Endodermal cell (in vitro differentiated cells): Measurements from ENCODE around the gene TMOD2. TPM values are rescaled to one million over a fixed set of nuclear protein-coding genes. Genes with fewer than 3 reads are reported as not detected.
A peak's percentile ranks its signal among the peaks of the same experiment; 100 is the strongest.

Experiments used
- DNase-seq: peaks from one replicate; pipeline ENCODE4 v3.0.0-alpha.2; 2017
- H3K27ac ChIP-seq: 2 replicates; pipeline ENCODE4 v1.5.1; 2013; ENCODE audit warnings: mild to moderate bottlenecking, low read depth, low read length, moderate library complexity
- H3K27me3 ChIP-seq: 2 replicates; pipeline ENCODE4 v1.6.1; 2013; ENCODE audit warnings: mild to moderate bottlenecking, low read length, moderate library complexity; ENCODE audit not compliant: insufficient read depth, control insufficient read depth, poor library complexity, severe bottlenecking
- H3K36me3 ChIP-seq: 2 replicates; pipeline ENCODE4 v1.7.0; 2013; ENCODE audit warnings: mild to moderate bottlenecking, low read length, moderate library complexity; ENCODE audit not compliant: control insufficient read depth, insufficient read depth
- H3K4me1 ChIP-seq: one replicate; pipeline ENCODE4 v1.7.0; 2013; ENCODE audit warnings: low read length; ENCODE audit not compliant: control insufficient read depth, insufficient read depth
- H3K4me3 ChIP-seq: 2 replicates; pipeline ENCODE4 v1.5.1; 2013; ENCODE audit warnings: mild to moderate bottlenecking, low read length, moderate library complexity
- H3K9ac ChIP-seq: 2 replicates; pipeline ENCODE4 v1.6.1; 2013; ENCODE audit warnings: mild to moderate bottlenecking, low read length, moderate library complexity; ENCODE audit not compliant: poor library complexity, severe bottlenecking; ENCODE audit errors: extremely low read depth
- H3K9me3 ChIP-seq: 2 replicates; pipeline ENCODE4 v1.6.1; 2013; ENCODE audit warnings: mild to moderate bottlenecking, low read length, moderate library complexity; ENCODE audit not compliant: control insufficient read depth
- H3K27ac Mint-ChIP-seq: 2 replicates; pipeline ENCODE4 v1.8.0; 2020; ENCODE audit warnings: mixed read lengths
- H3K27me3 Mint-ChIP-seq: 2 replicates; pipeline ENCODE4 v1.8.0; 2021; ENCODE audit warnings: mild to moderate bottlenecking, mixed read lengths; ENCODE audit not compliant: insufficient read depth
- H3K36me3 Mint-ChIP-seq: 2 replicates; pipeline ENCODE4 v1.8.0; 2020; ENCODE audit warnings: low read depth, mixed read lengths
- H3K4me1 Mint-ChIP-seq: 2 replicates; pipeline ENCODE4 v1.8.0; 2020; ENCODE audit warnings: mixed read lengths
- H3K4me3 Mint-ChIP-seq: 2 replicates; pipeline ENCODE4 v1.8.0; 2020; ENCODE audit warnings: mild to moderate bottlenecking, moderate library complexity, mixed read lengths
- H3K9me3 Mint-ChIP-seq: 2 replicates; pipeline ENCODE4 v1.8.0; 2020; ENCODE audit warnings: mild to moderate bottlenecking, mixed read lengths
- WGBS, 2 experiments: methylation state at CpG; one replicate each; pipeline versions ENCODE4 v1.1.5 to v1.1.7; 2013; ENCODE audit warnings: missing lambda C conversion rate in 2 of 2, mixed read lengths in 1 of 2; ENCODE audit not compliant: insufficient coverage in 1 of 2, insufficient read length in 1 of 2; 5-methylcytosine and 5-hydroxymethylcytosine counted together
- long read RNA-seq, 4 experiments: library from polyadenylated mRNA in 2 of 4; library from RNA in 1 of 4; library from capped mRNA in 1 of 4; stranded (forward) in 3 of 4; unstranded in 1 of 4; transcript quantifications; one replicate each; pipeline ENCODE4 v2.0.0, GENCODE V29; 2020 to 2021; ENCODE audit warnings: inconsistent platforms in 1 of 4
- polyA plus RNA-seq, 2 experiments: library from polyadenylated mRNA; stranded (reverse); fragments of 50-300 nt; gene quantifications; one replicate each; pipeline ENCODE4 v1.2.3, GENCODE V29; 2013
- total RNA-seq, 2 donors: library from RNA; stranded (reverse); fragmentation: NEBNext Ultra II Directional in 1 of 2; extraction: Animal tissue kit (Norgen Biotek cat#: 25700) in 1 of 2; gene quantifications; 2 replicates in 1 of 2; 3 replicates in 1 of 2; pipeline ENCODE4 v1.2.1, GENCODE V29; 2021
- TF ChIP-seq, protein P1 (sequence below): fragments of 200-600 bp; sonication (generic); conservative IDR thresholded peaks from 2 replicates; pipeline ENCODE4 v1.5.0; 2021; ENCODE audit warnings: antibody characterized with exemption, mild to moderate bottlenecking

The TMOD2 gene
- 1 to 10 TPM; 2.1 to 2.5 TPM for total RNA-seq
- 2.8 TPM for polyA plus RNA-seq (2013, experiment 1 of 2)
- 2.8 TPM for polyA plus RNA-seq (2013, experiment 2 of 2)
- long read RNA-seq, experiment 1: 0 reads
- long read RNA-seq, experiment 2, partial matches to known transcripts: 0 of 1 reads
- long read RNA-seq, experiment 2, other reads (novel, unspliced or antisense): 1 of 1 reads
- long read RNA-seq, experiment 3, partial matches to known transcripts: 0 of 1 reads
- long read RNA-seq, experiment 3, other reads (novel, unspliced or antisense): 1 of 1 reads
- long read RNA-seq, experiment 4, partial matches to known transcripts: 0 of 1 reads
- long read RNA-seq, experiment 4, other reads (novel, unspliced or antisense): 1 of 1 reads

DNA sequence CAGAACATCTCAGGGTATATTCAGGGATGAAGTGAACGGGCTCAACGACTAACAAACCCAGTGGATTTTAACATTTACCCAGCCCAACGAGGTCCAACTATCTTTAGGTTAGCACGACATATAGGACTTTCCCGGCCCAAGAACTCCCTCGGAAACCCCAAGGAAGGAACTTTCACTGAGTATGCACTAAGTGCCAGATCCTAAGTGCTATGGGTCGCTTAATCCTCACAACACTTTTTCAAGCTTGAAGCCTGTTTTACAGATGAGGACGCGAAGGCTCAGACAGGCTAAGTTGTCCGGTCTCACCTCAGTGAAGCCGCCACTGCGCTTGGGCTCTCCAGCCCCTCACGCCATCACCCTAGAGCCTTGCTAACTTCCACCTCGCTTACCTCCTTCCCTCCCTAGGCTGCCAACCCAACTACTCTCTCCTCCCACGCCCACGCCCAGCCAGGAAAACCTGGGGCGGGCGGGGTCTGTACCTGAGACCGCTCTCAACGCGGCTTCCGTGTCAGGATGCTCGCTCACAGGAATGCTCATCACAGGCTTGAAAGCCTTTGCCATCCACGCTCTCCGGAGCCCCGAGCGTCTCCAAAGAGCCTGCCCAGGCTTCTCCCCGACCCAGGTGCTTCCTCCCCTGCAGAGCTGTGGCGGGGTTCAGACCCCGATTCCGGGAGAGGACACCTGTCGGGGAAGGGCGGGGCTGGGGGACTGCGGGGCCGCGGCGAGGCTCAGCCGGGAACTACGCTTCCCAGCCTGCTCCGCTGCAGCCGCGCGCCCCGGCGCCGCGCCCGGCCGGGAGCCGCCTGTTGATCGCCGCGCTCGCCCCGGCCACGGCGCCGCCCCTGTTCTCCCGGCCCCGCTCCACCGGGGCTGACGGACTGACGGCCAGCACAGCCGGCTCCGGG, at the start of gene TMOD2:
TSS of gene TMOD2 (plus strand) at position 806 of the 905 bp plus-strand sequence. CDS start 14,845 bp downstream, outside the sequence.
- H3K4me3 ChIP-seq: peak within 1 kb of the TSS; percentile 79
- Mint-ChIP-seq H3K36me3 (no peaks in the 10 kb centered on the region), H3K9me3 (no peaks in the 10 kb centered on the region), H3K27ac (no peak within 1 kb of the TSS), H3K4me1 (no peaks in the 10 kb centered on the region), H3K27me3 (peaks cover 74% of the 10 kb centered on the region), H3K4me3 (peak within 1 kb of the TSS; percentile 70)
- peak; percentile 83 for DNase-seq
- TF ChIP-seq, protein P1, sequence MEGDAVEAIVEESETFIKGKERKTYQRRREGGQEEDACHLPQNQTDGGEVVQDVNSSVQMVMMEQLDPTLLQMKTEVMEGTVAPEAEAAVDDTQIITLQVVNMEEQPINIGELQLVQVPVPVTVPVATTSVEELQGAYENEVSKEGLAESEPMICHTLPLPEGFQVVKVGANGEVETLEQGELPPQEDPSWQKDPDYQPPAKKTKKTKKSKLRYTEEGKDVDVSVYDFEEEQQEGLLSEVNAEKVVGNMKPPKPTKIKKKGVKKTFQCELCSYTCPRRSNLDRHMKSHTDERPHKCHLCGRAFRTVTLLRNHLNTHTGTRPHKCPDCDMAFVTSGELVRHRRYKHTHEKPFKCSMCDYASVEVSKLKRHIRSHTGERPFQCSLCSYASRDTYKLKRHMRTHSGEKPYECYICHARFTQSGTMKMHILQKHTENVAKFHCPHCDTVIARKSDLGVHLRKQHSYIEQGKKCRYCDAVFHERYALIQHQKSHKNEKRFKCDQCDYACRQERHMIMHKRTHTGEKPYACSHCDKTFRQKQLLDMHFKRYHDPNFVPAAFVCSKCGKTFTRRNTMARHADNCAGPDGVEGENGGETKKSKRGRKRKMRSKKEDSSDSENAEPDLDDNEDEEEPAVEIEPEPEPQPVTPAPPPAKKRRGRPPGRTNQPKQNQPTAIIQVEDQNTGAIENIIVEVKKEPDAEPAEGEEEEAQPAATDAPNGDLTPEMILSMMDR: no peak
- H3K4me1 ChIP-seq: no peaks in the 10 kb centered on the region
- H3K27ac ChIP-seq: no peak within 1 kb of the TSS
- H3K9me3 ChIP-seq: no peaks in the 10 kb centered on the region
- peaks cover 86% of the 10 kb centered on the region for H3K27me3 ChIP-seq
- no peaks in the 10 kb centered on the region for H3K36me3 ChIP-seq
- whole genome bisulfite sequencing, 2 experiments: 6 to 17% methylated on average over 26 to 65 of the region's 65 CpGs
- H3K9ac ChIP-seq: no peak within 1 kb of the TSS

DNA sequence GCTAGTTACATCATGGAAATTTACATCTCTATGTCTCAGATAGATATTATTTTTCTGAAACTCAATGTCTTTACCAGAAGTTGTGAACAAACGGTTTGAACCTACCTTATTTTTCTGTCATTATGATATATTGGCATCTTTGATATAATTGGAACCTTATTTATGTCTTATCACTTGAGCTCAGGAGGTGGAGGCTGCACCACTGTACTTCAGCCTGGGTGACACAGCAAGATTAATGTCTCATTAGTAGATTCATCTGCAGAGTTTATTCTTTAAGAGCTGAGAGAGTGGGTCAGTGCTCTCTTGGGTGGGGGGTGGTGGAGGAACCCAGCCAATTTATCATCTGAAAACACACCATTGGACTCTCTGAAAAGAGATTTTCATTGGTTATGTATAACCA, 48.7 kb upstream of the TMOD2 start:
- TF ChIP-seq, protein P1: no peak

DNA sequence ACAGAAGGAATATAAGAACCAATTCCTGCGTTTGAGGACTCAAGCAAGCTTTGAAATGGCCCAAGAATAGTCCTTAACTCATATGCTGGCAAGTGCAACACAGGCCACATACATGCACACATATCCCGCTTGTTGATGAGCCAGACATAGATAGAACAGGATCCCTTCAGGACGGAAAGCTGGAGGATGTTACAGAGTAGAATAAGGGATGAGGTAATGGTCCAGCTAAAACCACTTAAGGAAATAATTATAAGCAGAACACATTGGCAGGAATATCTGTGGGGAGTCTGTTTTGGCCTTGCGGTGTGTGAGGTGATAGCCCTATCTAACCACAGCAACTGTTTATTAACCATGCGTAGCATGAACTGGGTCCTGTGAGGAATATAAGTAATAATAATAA, 45.1 kb upstream of the TMOD2 start:
- H3K27ac Mint-ChIP-seq: no peak overlapping the region
- H3K4me3 Mint-ChIP-seq: no peak overlapping the region
- H3K36me3 Mint-ChIP-seq: no peaks in the 10 kb centered on the region
- H3K9ac ChIP-seq: no peak overlapping the region
- H3K4me1 ChIP-seq: no peaks in the 10 kb centered on the region
- DNase-seq: no peak
- no peaks in the 10 kb centered on the region for H3K27me3 Mint-ChIP-seq
- H3K36me3 ChIP-seq: no peaks in the 10 kb centered on the region
- 76 to 92% methylated on average over 2 to 4 of the region's 5 CpGs for WGBS, 2 experiments
- H3K27ac ChIP-seq: no peak overlapping the region
- no peaks in the 10 kb centered on the region for H3K27me3 ChIP-seq
- no peak overlapping the region for H3K4me3 ChIP-seq
- no peaks in the 10 kb centered on the region for H3K9me3 Mint-ChIP-seq
- TF ChIP-seq, protein P1: no peak
- H3K4me1 Mint-ChIP-seq: no peaks in the 10 kb centered on the region
- H3K9me3 ChIP-seq: no peaks in the 10 kb centered on the region

More for the DNA sequence above, 48.7 kb upstream of the TMOD2 start:
- WGBS, 2 experiments: 80 to 100% methylated on average over 1 of the region's 1 CpG
- Histone ChIP-seq H3K27ac (no peak overlapping the region), H3K9ac (no peak overlapping the region), H3K4me1 (no peaks in the 10 kb centered on the region), H3K4me3 (no peak overlapping the region), H3K36me3 (no peaks in the 10 kb centered on the region), H3K9me3 (no peaks in the 10 kb centered on the region), H3K27me3 (no peaks in the 10 kb centered on the region)
- Mint-ChIP-seq H3K9me3 (no peaks in the 10 kb centered on the region), H3K4me3 (no peak overlapping the region), H3K4me1 (no peaks in the 10 kb centered on the region), H3K36me3 (no peaks in the 10 kb centered on the region), H3K27ac (no peak overlapping the region), H3K27me3 (no peaks in the 10 kb centered on the region)
- no peak for DNase-seq
